Activated CD4-positive, alpha-beta T cell treated with anti-CD3 and anti-CD28 coated beads, Interleukin-2, amount 50 U/mL, for 16 hours (primary cell): ENCODE measurements around the gene EMC10.
A peak's percentile ranks its signal among the peaks of the same experiment; 100 is the strongest.
"Not testable (repeated sequence)": the region's sequence is repeated elsewhere in the genome, so short reads cannot be mapped to it uniquely, and the experiment has no call there.

Experiments
- DNase-seq: peaks from one replicate; pipeline ENCODE4 v3.0.0-alpha.2; 2020

Gene EMC10

GRCh38 chr19:50476224-50476906 lies at the start of gene EMC10, which contains the start of gene GARIN5A:
Gene EMC10 (plus strand): TSS chr19:50476507. CDS start chr19:50476545, 38 bp downstream.
Gene GARIN5A (minus strand): TSS chr19:50476848. CDS start chr19:50476388, 460 bp downstream.
- peak; percentile 96 for DNase-seq

- no peak for DNase-seq
These were observed 48.9 kb upstream of the EMC10 start for GRCh38 chr19:50427318-50427925.

- DNase-seq = no peak
These were observed 48.3 kb upstream of the EMC10 start for GRCh38 chr19:50427997-50428425.

GRCh38 chr19:50428772-50429463 lies 47.4 kb upstream of the EMC10 start:
- no peak for DNase-seq

GRCh38 chr19:50430888-50431342 lies 45.4 kb upstream of the EMC10 start:
- DNase-seq = no peak

- DNase-seq = peak; percentile 88
These were observed 44.7 kb upstream of the EMC10 start for GRCh38 chr19:50431343-50432220.

GRCh38 chr19:50432221-50433028 lies 43.9 kb upstream of the EMC10 start, which contains the start of gene MYBPC2:
Gene MYBPC2 (plus strand): TSS chr19:50432892. CDS start chr19:50432954, 62 bp downstream.
- no peak for DNase-seq

- DNase-seq = no peak
These were observed 42.8 kb upstream of the EMC10 start for GRCh38 chr19:50433201-50434180.

GRCh38 chr19:50434525-50434924 lies 41.8 kb upstream of the EMC10 start:
- DNase-seq = no peak

GRCh38 chr19:50435221-50435620 lies 41.1 kb upstream of the EMC10 start:
- DNase-seq = no peak

- no peak for DNase-seq
These were observed 40.7 kb upstream of the EMC10 start for GRCh38 chr19:50435627-50436026.

- DNase-seq = no peak
These were observed 38.4 kb upstream of the EMC10 start for GRCh38 chr19:50437862-50438449.

- DNase-seq = not testable (repeated sequence)
These were observed 37.2 kb upstream of the EMC10 start for GRCh38 chr19:50439130-50439529.

- DNase-seq = no peak
These were observed 32.2 kb upstream of the EMC10 start for GRCh38 chr19:50444059-50444458.

GRCh38 chr19:50447053-50447452 lies 29.3 kb upstream of the EMC10 start:
- no peak for DNase-seq

GRCh38 chr19:50447750-50448149 lies 28.6 kb upstream of the EMC10 start:
- no peak for DNase-seq

GRCh38 chr19:50449236-50449899 lies 26.9 kb upstream of the EMC10 start:
- no peak for DNase-seq

GRCh38 chr19:50450369-50451222 lies 25.7 kb upstream of the EMC10 start:
- no peak for DNase-seq

GRCh38 chr19:50451223-50451534 lies 25.1 kb upstream of the EMC10 start:
- no peak for DNase-seq
